H1 (cell line): Measurements from ENCODE around the gene SYNDIG1. TPM values are rescaled to one million over a fixed set of nuclear protein-coding genes. Genes with fewer than 3 reads are reported as not detected.

Experiments used
- CTCF ChIA-PET: fragments of 300-600 bp; sonication (Branson Sonifier 250); formaldehyde crosslinking; loops from one replicate; lab custom pipeline; 2021; ENCODE audit not compliant: partially characterized antibody; lab: Charles Lee
- POLR2A ChIA-PET: fragments of 300-600 bp; sonication (Branson Sonifier 250); formaldehyde crosslinking; loops from one replicate; lab custom pipeline; 2021; ENCODE audit warnings: inconsistent platforms; ENCODE audit not compliant: partially characterized antibody; lab: Charles Lee
- DNase-seq, 2 experiments: peaks; one replicate each; pipeline versions ENCODE4 v3.0.0 to v3.0.0-alpha.2; 2010 to 2022; ENCODE audit warnings: low spot score in 2 of 2, low read depth in 1 of 2, mixed read lengths in 1 of 2
- FAIRE-seq: peaks from 2 replicates; lab custom pipeline; 2011; peaks lifted over from hg19 to GRCh38; lab: Jason Lieb, UNC
- H2AFZ ChIP-seq: 2 replicates; pipeline ENCODE4 v1.8.1; 2012; ENCODE audit warnings: low read length, inconsistent platforms
- H2AK5ac ChIP-seq: 2 replicates; pipeline ENCODE4 v1.6.1; 2013; ENCODE audit warnings: low read depth, low read length
- H2BK120ac ChIP-seq: replicated peaks from 2 replicates; pipeline ENCODE3; 2013; ENCODE audit warnings: low read depth, low read length, inconsistent platforms
- H2BK12ac ChIP-seq: 2 replicates; pipeline ENCODE4 v1.6.1; 2013; ENCODE audit warnings: low read depth, low read length
- H2BK15ac ChIP-seq: 2 replicates; pipeline ENCODE4 v1.6.1; 2013; ENCODE audit warnings: low read length
- H2BK20ac ChIP-seq: 2 replicates; pipeline ENCODE4 v1.6.1; 2013; ENCODE audit warnings: low read length
- H2BK5ac ChIP-seq: 2 replicates; pipeline ENCODE4 v1.6.1; 2013; ENCODE audit warnings: low read depth, low read length
- H3K14ac ChIP-seq: 2 replicates; pipeline ENCODE4 v1.6.1; 2013; ENCODE audit warnings: inconsistent platforms; ENCODE audit not compliant: insufficient read length
- H3K18ac ChIP-seq: 2 replicates; pipeline ENCODE4 v1.6.1; 2013; ENCODE audit warnings: low read length; ENCODE audit errors: extremely low read depth
- H3K23ac ChIP-seq: 2 replicates; pipeline ENCODE4 v1.6.1; 2013; ENCODE audit warnings: inconsistent platforms; ENCODE audit not compliant: insufficient read length
- H3K23me2 ChIP-seq: 2 replicates; pipeline ENCODE4 v1.6.1; 2013; ENCODE audit warnings: low read depth, low read length
- H3K27ac ChIP-seq: 2 replicates; pipeline ENCODE4 v1.6.1; 2011; ENCODE audit warnings: low read depth, low read length, inconsistent platforms
- H3K27me3 ChIP-seq, 4 experiments: replicated peaks in 1 of 4; 1 replicate in 1 of 4; 2 replicates in 3 of 4; pipeline versions ENCODE4 v1.6.1 to v1.8.1; 2011 to 2013; ENCODE audit warnings: low read length in 3 of 4, mild to moderate bottlenecking in 3 of 4, inconsistent platforms in 2 of 4, mixed read lengths in 2 of 4, moderate library complexity in 1 of 4; ENCODE audit not compliant: control insufficient read depth in 3 of 4, insufficient read depth in 3 of 4; ENCODE audit errors: extremely low read depth in 1 of 4
- H3K36me3 ChIP-seq, 4 experiments: 2 replicates each; pipeline versions ENCODE4 v1.6.1 to v1.8.1; 2011 to 2013; ENCODE audit warnings: mild to moderate bottlenecking in 4 of 4, low read length in 3 of 4, moderate library complexity in 2 of 4, control low read depth in 1 of 4, inconsistent platforms in 1 of 4; ENCODE audit not compliant: insufficient read depth in 4 of 4, control insufficient read depth in 2 of 4
- H3K4ac ChIP-seq: replicated peaks from 2 replicates; pipeline ENCODE3; 2013; ENCODE audit warnings: low read length, low read depth, mixed read lengths, inconsistent platforms; ENCODE audit not compliant: insufficient read length
- H3K4me1 ChIP-seq, 4 experiments: replicated peaks in 1 of 4; 1 replicate in 1 of 4; 2 replicates in 3 of 4; pipeline versions ENCODE4 v1.6.1 to v1.8.1; 2011 to 2013; ENCODE audit warnings: low read length in 3 of 4, inconsistent platforms in 2 of 4, mixed read lengths in 1 of 4; ENCODE audit not compliant: insufficient read depth in 4 of 4, control insufficient read depth in 3 of 4
- H3K4me2 ChIP-seq, 2 experiments: 2 replicates each; pipeline versions ENCODE4 v1.6.1 to v1.8.1; 2011 to 2013; ENCODE audit warnings: low read depth in 2 of 2, low read length in 2 of 2, control low read depth in 1 of 2, inconsistent platforms in 1 of 2, mild to moderate bottlenecking in 1 of 2; ENCODE audit not compliant: insufficient read depth in 1 of 2
- H3K4me3 ChIP-seq, 4 experiments: fragments of 200-600, 300-600 bp in 1 of 4; sonication (generic), shearing (Covaris generic), sonication (Bioruptor Twin) in 1 of 4; 2 replicates each; pipeline versions ENCODE4 v1.5.1 to v1.8.1; 2011 to 2016; ENCODE audit warnings: low read length in 4 of 4, low read depth in 3 of 4, control low read depth in 2 of 4, inconsistent platforms in 2 of 4, mild to moderate bottlenecking in 2 of 4, mixed read lengths in 1 of 4, moderate library complexity in 1 of 4; ENCODE audit not compliant: insufficient read depth in 2 of 4; ENCODE audit errors: extremely low read depth in 1 of 4
- H3K56ac ChIP-seq: replicated peaks from 2 replicates; pipeline ENCODE3; 2013; ENCODE audit warnings: low read depth, mild to moderate bottlenecking, mixed read lengths, low read length, inconsistent platforms; ENCODE audit not compliant: insufficient read length
- H3K79me1 ChIP-seq: 2 replicates; pipeline ENCODE4 v1.6.1; 2013; ENCODE audit warnings: low read depth, low read length, control low read depth
- H3K79me2 ChIP-seq, 2 experiments: 2 replicates each; pipeline versions ENCODE4 v1.6.1 to v1.8.1; 2012 to 2013; ENCODE audit warnings: low read length in 2 of 2, mild to moderate bottlenecking in 2 of 2, inconsistent platforms in 1 of 2; ENCODE audit not compliant: insufficient read depth in 2 of 2, control insufficient read depth in 1 of 2
- H3K9ac ChIP-seq, 4 experiments: replicated peaks in 1 of 4; 1 replicate in 1 of 4; 2 replicates in 3 of 4; pipeline versions ENCODE4 v1.6.1 to v1.8.1; 2011 to 2013; ENCODE audit warnings: low read depth in 3 of 4, low read length in 3 of 4, control low read depth in 2 of 4, mild to moderate bottlenecking in 2 of 4, moderate library complexity in 2 of 4, inconsistent platforms in 1 of 4; ENCODE audit errors: extremely low read depth in 1 of 4
- H3K9me3 ChIP-seq, 2 experiments: 2 replicates each; pipeline versions ENCODE4 v1.6.1 to v1.8.1; 2012 to 2013; ENCODE audit warnings: mild to moderate bottlenecking in 2 of 2, moderate library complexity in 2 of 2, control low read depth in 1 of 2, inconsistent platforms in 1 of 2, low read depth in 1 of 2, low read length in 1 of 2, mixed read lengths in 1 of 2; ENCODE audit not compliant: insufficient read depth in 2 of 2
- H4K20me1 ChIP-seq, 2 experiments: replicated peaks in 1 of 2; 2 replicates each; pipeline versions ENCODE3 to v1.8.1; 2011 to 2013; ENCODE audit warnings: inconsistent platforms in 2 of 2, low read length in 2 of 2, mild to moderate bottlenecking in 1 of 2; ENCODE audit not compliant: insufficient read depth in 2 of 2, control insufficient read depth in 1 of 2
- H4K5ac ChIP-seq: 2 replicates; pipeline ENCODE4 v1.6.1; 2013; ENCODE audit warnings: low read length, low read depth, mixed read lengths, inconsistent platforms; ENCODE audit not compliant: insufficient read length
- H4K8ac ChIP-seq: 2 replicates; pipeline ENCODE4 v1.8.0; 2013; ENCODE audit warnings: mild to moderate bottlenecking, moderate library complexity, low read length, inconsistent platforms; ENCODE audit not compliant: insufficient read depth; ENCODE audit errors: extremely low read depth
- H4K91ac ChIP-seq: replicated peaks from 2 replicates; pipeline ENCODE3; 2013; ENCODE audit warnings: low read length, mixed read lengths, inconsistent platforms; ENCODE audit not compliant: insufficient read length
- CBX8 ChIP-seq: fragments of 300-800, 300-1000 bp; sonication (generic); IDR thresholded peaks from 2 replicates; pipeline ENCODE4 v1.7.1; 2016; ENCODE audit warnings: low read depth, low read length, borderline replicate concordance
- CTBP2 ChIP-seq: IDR thresholded peaks from 2 replicates; pipeline ENCODE4 v1.7.0; 2011; ENCODE audit warnings: borderline replicate concordance, mild to moderate bottlenecking, moderate library complexity, mixed read lengths, low read length; ENCODE audit not compliant: insufficient read depth, insufficient read length
- EZH2 ChIP-seq: fragments of 200-600 bp; sonication (generic); IDR thresholded peaks from 2 replicates; pipeline ENCODE4 v1.7.1; 2012; ENCODE audit warnings: low read depth, mild to moderate bottlenecking, moderate library complexity, low read length, inconsistent platforms; ENCODE audit not compliant: severe bottlenecking
- GABPA ChIP-seq: IDR thresholded peaks from 2 replicates; pipeline ENCODE4 v1.6.1; 2011; ENCODE audit warnings: mild to moderate bottlenecking, low read length, moderate library complexity, borderline replicate concordance; ENCODE audit not compliant: insufficient read depth
- HDAC2 ChIP-seq, 2 experiments: fragments of 300-600 bp in 1 of 2; sonication (generic) in 1 of 2; IDR thresholded peaks; 2 replicates each; pipeline ENCODE4 v1.6.1; 2011 to 2012; ENCODE audit warnings: low read depth in 2 of 2, low read length in 2 of 2, mild to moderate bottlenecking in 2 of 2, moderate library complexity in 2 of 2, borderline replicate concordance in 1 of 2, inconsistent platforms in 1 of 2
- KDM5A ChIP-seq: fragments of 200-600 bp; IDR thresholded peaks from 2 replicates; pipeline ENCODE4 v1.7.1; 2012; ENCODE audit warnings: mild to moderate bottlenecking, low read length, inconsistent platforms, mixed read lengths
- NRF1 ChIP-seq: IDR thresholded peaks from 2 replicates; pipeline ENCODE4 v1.6.1; 2011; ENCODE audit warnings: mild to moderate bottlenecking, low read depth, low read length, improper control_type of control experiment
- PHF8 ChIP-seq: fragments of 200-600 bp; sonication (generic); conservative IDR thresholded peaks from 2 replicates; pipeline ENCODE4 v1.7.1; 2012; ENCODE audit warnings: low read depth, mild to moderate bottlenecking, inconsistent platforms, low read length, moderate library complexity
- POU5F1 ChIP-seq: IDR thresholded peaks from 2 replicates; pipeline ENCODE4 v1.6.1; 2011; ENCODE audit warnings: low read depth, mild to moderate bottlenecking, low read length, moderate library complexity
- RXRA ChIP-seq: IDR thresholded peaks from 2 replicates; pipeline ENCODE4 v1.6.1; 2011; ENCODE audit warnings: low read depth, mild to moderate bottlenecking, low read length, moderate library complexity; ENCODE audit not compliant: insufficient read depth
- SIX5 ChIP-seq: IDR thresholded peaks from 2 replicates; pipeline ENCODE4 v1.6.1; 2011; ENCODE audit warnings: mild to moderate bottlenecking, low read depth, low read length
- SP1 ChIP-seq: IDR thresholded peaks from 2 replicates; pipeline ENCODE4 v1.6.1; 2011; ENCODE audit warnings: low read depth, low read length
- YY1 ChIP-seq: IDR thresholded peaks from 2 replicates; pipeline ENCODE4 v1.6.1; 2011; ENCODE audit warnings: low read depth, mild to moderate bottlenecking, low read length
- WGBS, 2 experiments: shearing (Covaris generic) in 1 of 2; methylation state at CpG; one replicate each; pipeline versions ENCODE4 v1.1.6 to v1.1.7; 2013 to 2015; ENCODE audit warnings: low lambda C conversion rate in 2 of 2, mixed read lengths in 2 of 2, inconsistent platforms in 1 of 2, low coverage in 1 of 2, missing lambda C conversion rate in 1 of 2; ENCODE audit not compliant: insufficient replicate concordance in 2 of 2, insufficient coverage in 1 of 2, insufficient read length in 1 of 2; ENCODE audit errors: extremely low coverage in 1 of 2, missing lambda C conversion rate in 1 of 2; 5-methylcytosine and 5-hydroxymethylcytosine counted together
- polyA plus RNA-seq, 7 experiments: library from polyadenylated mRNA; depleted of rRNA in 3 of 7; stranded (reverse) in 5 of 7; unstranded in 2 of 7; fragments of >200 nt in 5 of 7; fragments of 200-250 nt in 2 of 7; gene quantifications; 1 replicate in 5 of 7; 2 replicates in 1 of 7; 4 replicates in 1 of 7; pipeline versions ENCODE4 v1.2.1 to v1.2.3, GENCODE V29; 2011 to 2013; ENCODE audit warnings: missing spikeins in 2 of 7, mixed read lengths in 2 of 7
- total RNA-seq: library from RNA; stranded (reverse); fragmentation: NEBNext Ultra II Directional; extraction: Animal tissue kit (Norgen Biotek cat#: 25700); gene quantifications from 2 replicates; pipeline ENCODE4 v1.2.1, GENCODE V29; 2021

The SYNDIG1 gene
- total and polyA plus RNA-seq, 2 of the 8 experiments (the other 6 are each of a cell fraction or from before 2014, with no cell fraction given) = 6.5 to 7.8 TPM

DNA sequence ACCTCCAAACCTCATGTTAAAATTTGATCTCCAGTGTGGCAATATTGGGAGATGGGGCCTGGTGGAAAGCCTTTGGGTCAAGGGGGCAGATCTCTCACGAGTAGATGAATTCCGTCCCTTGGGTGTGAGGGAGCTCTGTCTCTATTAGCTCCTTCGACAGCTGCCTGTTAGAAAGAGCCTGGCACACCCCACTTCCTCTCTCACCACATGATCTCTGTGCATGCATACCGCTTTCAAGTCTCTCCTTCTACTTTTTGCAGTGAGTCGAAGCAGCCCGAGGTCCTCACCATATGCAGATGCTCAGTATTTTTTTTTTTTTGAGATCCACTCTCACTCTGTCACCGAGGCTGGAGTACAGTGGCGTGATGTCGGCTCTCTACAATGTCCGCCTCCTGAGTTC is 176.9 kb downstream of the SYNDIG1 start:
- Histone ChIP-seq H2BK120ac (no peak overlapping the region), H3K18ac (no peak overlapping the region), H3K4me2 (no peak overlapping the region), H3K27ac (no peak overlapping the region), H2BK12ac (no peak overlapping the region), H3K79me2 (no peaks in the 10 kb centered on the region), H2BK15ac (no peak overlapping the region), H2AK5ac (no peak overlapping the region), H4K91ac (no peak overlapping the region), H3K23me2 (no peaks in the 10 kb centered on the region), H2BK5ac (no peak overlapping the region), H3K23ac (no peak overlapping the region), H3K4ac (no peak overlapping the region), H3K14ac (no peak overlapping the region), H3K9me3 (no peaks in the 10 kb centered on the region), H3K9ac (no peak overlapping the region), H3K56ac (no peak overlapping the region), H4K8ac (no peak overlapping the region), H4K20me1 (no peaks in the 10 kb centered on the region), H3K4me3 (no peak overlapping the region), H4K5ac (no peak overlapping the region), H2BK20ac (no peak overlapping the region), H3K27me3 (no peaks in the 10 kb centered on the region), H2AFZ (no peak overlapping the region), H3K36me3 (no peaks in the 10 kb centered on the region), H3K79me1 (no peaks in the 10 kb centered on the region; the same call in 1 of the 2 replicates), H3K4me1 (no peaks in the 10 kb centered on the region)
- ChIA-PET CTCF (interaction anchor here (0.6 to 1.6 kb wide), 6 partner anchors 18 to 1312 kb away, joined by 3 to 6 read pairs (median 3); no protein-coding TSS in a partner anchor), POLR2A (interaction anchor here (0.6 kb wide), 1 partner anchor 12 kb away, joined by 4 read pairs; no protein-coding TSS in a partner anchor)
- FAIRE-seq = no peak
- WGBS, 2 experiments = 97% methylated on average over 8 of the region's 10 CpGs; no CpG with 5 or more reads in 1 of the 2 experiments
- DNase-seq = no peak
- TF ChIP-seq RXRA (no peak), EZH2 (no peak), SIX5 (no peak), KDM5A (no peak), CBX8 (no peak), SP1 (no peak), YY1 (no peak), CTBP2 (no peak), PHF8 (no peak), GABPA (no peak), NRF1 (no peak), HDAC2 (IDR thresholded peaks at IDR 0.05; ENCODE audit: borderline replicate concordance in 1 of 2, low read depth in 2 of 2, low read length in 2 of 2) (no peak), POU5F1 (no peak)
